Testis (tissue), 2 donors: ENCODE data around the gene FAM163B.

ENCODE experiments used
- CTCF ChIP-seq, 3 experiments: fragments of 450-650 bp in 2 of 3; fragments of 200-600 bp in 1 of 3; sonication (generic) in 1 of 3; IDR thresholded peaks; one replicate each; pipeline ENCODE4 v1.5.1; 2016 to 2019; ENCODE audit warnings: antibody characterized with exemption in 3 of 3, mild to moderate bottlenecking in 2 of 3, moderate library complexity in 1 of 3
- POLR2A ChIP-seq: fragments of 450-650 bp; IDR thresholded peaks from one replicate; pipeline ENCODE4 v1.6.1; 2017; ENCODE audit warnings: antibody characterized with exemption, mild to moderate bottlenecking, moderate library complexity

GRCh38 chr9:133640580-133641395 lies 31.6 kb upstream of the FAM163B start:
- no peak for TF ChIP-seq CTCF (IDR thresholded peaks at IDR 0.05)
- no peak for TF ChIP-seq POLR2A
